GM12801 (cell line): Measurements from ENCODE around the gene GATB.

ENCODE experiments used
- CTCF ChIP-seq: IDR thresholded peaks from one replicate; pipeline ENCODE4 v1.5.1; 2011; ENCODE audit warnings: control low read depth; ENCODE audit not compliant: insufficient read length; ENCODE audit errors: extremely low read depth

Gene GATB

DNA sequence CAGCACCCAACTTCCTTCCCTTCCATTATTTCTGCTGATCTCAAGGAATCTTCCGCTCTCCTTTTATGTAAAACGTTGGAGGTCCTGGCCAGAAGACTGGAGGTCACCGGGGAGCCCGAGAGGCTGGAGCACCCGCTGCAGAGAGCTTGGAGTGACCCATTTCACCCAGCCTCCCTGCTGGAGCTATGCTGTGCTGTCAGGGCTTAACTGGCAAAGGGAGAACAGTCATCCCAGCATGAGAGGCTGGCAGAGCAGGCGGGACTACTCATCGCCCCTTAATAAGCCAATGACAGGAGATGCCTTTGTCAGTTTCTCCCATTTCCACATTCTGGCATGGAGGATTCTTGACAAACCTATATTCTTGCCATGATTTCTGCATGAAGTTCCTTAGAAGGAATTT, 98.9 kb downstream of the GATB start:
- no peak for TF ChIP-seq CTCF

GRCh38 chr4:151660676-151661075, 100.1 kb downstream of the GATB start:
- TF ChIP-seq CTCF = no peak

- no peak for TF ChIP-seq CTCF
These were observed 101.0 kb downstream of the GATB start for GRCh38 chr4:151659601-151660364.

GRCh38 chr4:151658959-151659600, 101.7 kb downstream of the GATB start:
- TF ChIP-seq CTCF = no peak

GRCh38 chr4:151657896-151658295, 102.9 kb downstream of the GATB start:
- TF ChIP-seq CTCF = no peak

- TF ChIP-seq CTCF = no peak
These were observed 104.7 kb downstream of the GATB start for GRCh38 chr4:151656058-151656457.

DNA sequence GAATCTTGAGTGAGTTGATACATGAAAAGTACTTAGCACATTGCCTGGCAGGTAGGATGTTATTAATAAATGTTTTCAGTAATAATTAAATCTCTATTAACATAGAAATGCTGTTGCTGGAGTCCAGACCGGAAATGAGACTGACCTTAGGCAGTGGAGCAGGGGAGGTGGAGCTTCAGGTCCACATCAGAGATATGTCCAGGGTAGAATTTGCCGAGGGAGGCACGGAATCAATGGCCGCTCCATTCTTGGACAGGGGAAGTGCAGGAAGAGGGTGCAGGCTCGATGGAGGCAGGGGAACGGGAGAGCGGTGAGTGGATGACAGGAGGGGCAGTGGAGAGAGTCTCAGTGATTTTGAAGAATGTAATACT, 107.3 kb downstream of the GATB start:
- TF ChIP-seq CTCF = no peak
